ENCODE data around the gene MOGAT1.

GRCh38 chr2:222673883-222674282 lies 2.4 kb downstream of the MOGAT1 start:
- TF ChIP-seq CTCF (IDR thresholded peaks at IDR 0.05) (no peak), TEAD4 (IDR thresholded peaks at IDR 0.05; ENCODE audit: borderline replicate concordance, insufficient read depth) (no peak), RAD21 (IDR thresholded peaks at IDR 0.05; ENCODE audit: low read length) (no peak), GABPA (IDR thresholded peaks at IDR 0.05; ENCODE audit: low read depth) (no peak), EZH2phosphoT487 (IDR thresholded peaks at IDR 0.05; ENCODE audit: borderline replicate concordance, low read depth) (no peak), JUND (IDR thresholded peaks at IDR 0.05) (no peak), FOXM1 (IDR thresholded peaks at IDR 0.05; ENCODE audit: low read depth) (no peak)
- TF ChIP-seq, protein P1, sequence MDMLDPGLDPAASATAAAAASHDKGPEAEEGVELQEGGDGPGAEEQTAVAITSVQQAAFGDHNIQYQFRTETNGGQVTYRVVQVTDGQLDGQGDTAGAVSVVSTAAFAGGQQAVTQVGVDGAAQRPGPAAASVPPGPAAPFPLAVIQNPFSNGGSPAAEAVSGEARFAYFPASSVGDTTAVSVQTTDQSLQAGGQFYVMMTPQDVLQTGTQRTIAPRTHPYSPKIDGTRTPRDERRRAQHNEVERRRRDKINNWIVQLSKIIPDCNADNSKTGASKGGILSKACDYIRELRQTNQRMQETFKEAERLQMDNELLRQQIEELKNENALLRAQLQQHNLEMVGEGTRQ (IDR thresholded peaks at IDR 0.05; ENCODE audit: borderline replicate concordance, low read depth, low read length): no peak
- TF ChIP-seq, protein P2, sequence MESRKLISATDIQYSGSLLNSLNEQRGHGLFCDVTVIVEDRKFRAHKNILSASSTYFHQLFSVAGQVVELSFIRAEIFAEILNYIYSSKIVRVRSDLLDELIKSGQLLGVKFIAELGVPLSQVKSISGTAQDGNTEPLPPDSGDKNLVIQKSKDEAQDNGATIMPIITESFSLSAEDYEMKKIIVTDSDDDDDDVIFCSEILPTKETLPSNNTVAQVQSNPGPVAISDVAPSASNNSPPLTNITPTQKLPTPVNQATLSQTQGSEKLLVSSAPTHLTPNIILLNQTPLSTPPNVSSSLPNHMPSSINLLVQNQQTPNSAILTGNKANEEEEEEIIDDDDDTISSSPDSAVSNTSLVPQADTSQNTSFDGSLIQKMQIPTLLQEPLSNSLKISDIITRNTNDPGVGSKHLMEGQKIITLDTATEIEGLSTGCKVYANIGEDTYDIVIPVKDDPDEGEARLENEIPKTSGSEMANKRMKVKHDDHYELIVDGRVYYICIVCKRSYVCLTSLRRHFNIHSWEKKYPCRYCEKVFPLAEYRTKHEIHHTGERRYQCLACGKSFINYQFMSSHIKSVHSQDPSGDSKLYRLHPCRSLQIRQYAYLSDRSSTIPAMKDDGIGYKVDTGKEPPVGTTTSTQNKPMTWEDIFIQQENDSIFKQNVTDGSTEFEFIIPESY (IDR thresholded peaks at IDR 0.05; ENCODE audit: borderline replicate concordance, low read depth): no peak

All from SK-N-SH (cell line).